GM11168 (cell line): ENCODE measurements around the gene CNTNAP2.

ENCODE experiments used
- in situ Hi-C: fragments of 300-500 bp; cut with MboI; formaldehyde crosslinking; loops from one replicate; pipeline ENCODE4 v1.12.0; 2022; ENCODE audit warnings: low sequenced_read_pairs; ENCODE audit not compliant: unreplicated experiment

Gene CNTNAP2

GRCh38 chr7:147911201-147911601, 1794.6 kb downstream of the CNTNAP2 start:
- in situ Hi-C loops, result no loop called here

GRCh38 chr7:147912291-147912690, 1795.7 kb downstream of the CNTNAP2 start:
- in situ Hi-C loops, result no loop called here

- in situ Hi-C loops, result no loop called here
These were observed 1796.5 kb downstream of the CNTNAP2 start for GRCh38 chr7:147912946-147913638.

GRCh38 chr7:147915781-147916180, 1799.2 kb downstream of the CNTNAP2 start:
- in situ Hi-C loops, result no loop called here

- in situ Hi-C loops, result no loop called here
These were observed 1800.0 kb downstream of the CNTNAP2 start for GRCh38 chr7:147916573-147916972.

- in situ Hi-C loops, result no loop called here
These were observed 1807.2 kb downstream of the CNTNAP2 start for GRCh38 chr7:147923841-147924240.

GRCh38 chr7:147937428-147937827, 1820.8 kb downstream of the CNTNAP2 start:
- in situ Hi-C loops, result no loop called here

GRCh38 chr7:147941381-147941780, 1824.8 kb downstream of the CNTNAP2 start:
- in situ Hi-C loops, result no loop called here

GRCh38 chr7:147944321-147944720, 1827.7 kb downstream of the CNTNAP2 start:
- in situ Hi-C loops, result no loop called here

GRCh38 chr7:147952918-147953317, 1836.3 kb downstream of the CNTNAP2 start:
- in situ Hi-C loops, result no loop called here

- in situ Hi-C loops, result no loop called here
These were observed 1851.5 kb downstream of the CNTNAP2 start for GRCh38 chr7:147968046-147968610.

- in situ Hi-C loops, result no loop called here
These were observed 1855.1 kb downstream of the CNTNAP2 start for GRCh38 chr7:147971606-147972110.

- in situ Hi-C loops, result no loop called here
These were observed 1861.6 kb downstream of the CNTNAP2 start for GRCh38 chr7:147978201-147978600.

- in situ Hi-C loops, result no loop called here
These were observed 1862.0 kb downstream of the CNTNAP2 start for GRCh38 chr7:147978651-147979050.

GRCh38 chr7:147980826-147981813, 1864.5 kb downstream of the CNTNAP2 start:
- in situ Hi-C loops, result no loop called here

- in situ Hi-C loops, result no loop called here
These were observed 1865.7 kb downstream of the CNTNAP2 start for GRCh38 chr7:147982307-147982706.

GRCh38 chr7:147984265-147984664, 1867.7 kb downstream of the CNTNAP2 start:
- in situ Hi-C loops, result no loop called here

- in situ Hi-C loops, result no loop called here
These were observed 1873.5 kb downstream of the CNTNAP2 start for GRCh38 chr7:147990079-147990478.

GRCh38 chr7:147990942-147991341, 1874.3 kb downstream of the CNTNAP2 start:
- in situ Hi-C loops, result no loop called here

GRCh38 chr7:147992698-147993097, 1876.1 kb downstream of the CNTNAP2 start:
- in situ Hi-C loops, result no loop called here

- in situ Hi-C loops, result no loop called here
These were observed 1881.0 kb downstream of the CNTNAP2 start for GRCh38 chr7:147997636-147998035.
